Erythroblast (primary cell): ENCODE results near the gene CEP85.

Source experiments
- GATA1 ChIP-seq: IDR thresholded peaks from 2 replicates; pipeline ENCODE4 v1.6.1; 2011; ENCODE audit warnings: low read depth, mild to moderate bottlenecking, control low read depth, low read length, moderate library complexity
- POLR2A ChIP-seq: IDR thresholded peaks from 2 replicates; pipeline ENCODE4 v1.6.1; 2011; ENCODE audit warnings: mild to moderate bottlenecking, low read length

- TF ChIP-seq POLR2A (no peak), GATA1 (no peak)
These were observed 63.2 kb downstream of the CEP85 start for GRCh38 chr1:26297057-26297790.
